ENCODE results near the gene GASK1A.

- no peak for TF ChIP-seq ZNF548 (tag by site-specific recombination; IDR thresholded peaks at IDR 0.05)
- TF ChIP-seq CTCF (tag by site-specific recombination; IDR thresholded peaks at IDR 0.05) = no peak
Measured at GRCh38 chr3:43031485-43031884, 52.4 kb downstream of the GASK1A start.
